SKM-1 (cell line): ENCODE measurements around the gene WDR93.
"Not testable (repeated sequence)": the region's sequence is repeated elsewhere in the genome, so short reads cannot be mapped to it uniquely, and the experiment has no call there.

Experiments used
- DNase-seq: peaks from one replicate; lab custom pipeline; 2025; ENCODE audit not compliant: unreplicated experiment; lab: John Stamatoyannopoulos, UW

WDR93 gene

GRCh38 chr15:89767411-89767915, 76.9 kb downstream of the WDR93 start:
- DNase-seq, result no peak

GRCh38 chr15:89768071-89768500, 77.5 kb downstream of the WDR93 start:
- no peak for DNase-seq

- no peak for DNase-seq
These were observed 78.8 kb downstream of the WDR93 start for GRCh38 chr15:89769366-89769765.

GRCh38 chr15:89770041-89770440, 79.4 kb downstream of the WDR93 start:
- no peak for DNase-seq

GRCh38 chr15:89772932-89773583, 82.4 kb downstream of the WDR93 start:
- DNase-seq, result no peak

- no peak for DNase-seq
These were observed 83.9 kb downstream of the WDR93 start for GRCh38 chr15:89774492-89774891.

- DNase-seq, result no peak
These were observed 85.2 kb downstream of the WDR93 start for GRCh38 chr15:89775815-89776214.

GRCh38 chr15:89776274-89777072, 85.9 kb downstream of the WDR93 start, which contains the start of gene MESP2:
Gene MESP2, plus strand, starts transcription at chr15:89776332. Its CDS starts 26 bp downstream, at chr15:89776358.
- DNase-seq, result peak; percentile 21

GRCh38 chr15:89777073-89777751, 86.6 kb downstream of the WDR93 start:
- DNase-seq, result no peak

- no peak for DNase-seq
These were observed 87.3 kb downstream of the WDR93 start for GRCh38 chr15:89777782-89778380.

- DNase-seq, result no peak
These were observed 88.2 kb downstream of the WDR93 start for GRCh38 chr15:89778861-89779260.

GRCh38 chr15:89780601-89781000, 90.0 kb downstream of the WDR93 start:
- DNase-seq, result no peak

GRCh38 chr15:89781055-89781454, 90.4 kb downstream of the WDR93 start:
- DNase-seq, result peak; percentile 23

GRCh38 chr15:89781891-89782618, 91.4 kb downstream of the WDR93 start:
- DNase-seq, result no peak

- DNase-seq, result not testable (repeated sequence)
These were observed 92.0 kb downstream of the WDR93 start for GRCh38 chr15:89782619-89782950.

GRCh38 chr15:89783111-89783860, 92.7 kb downstream of the WDR93 start:
- DNase-seq, result no peak

GRCh38 chr15:89783861-89784685, 93.5 kb downstream of the WDR93 start:
- DNase-seq, result no peak

- DNase-seq, result no peak
These were observed 94.0 kb downstream of the WDR93 start for GRCh38 chr15:89784686-89784960.

GRCh38 chr15:89785064-89785773, 94.6 kb downstream of the WDR93 start:
- no peak for DNase-seq
